Measurements from ENCODE around the gene UBASH3A. TPM values are rescaled to one million over a fixed set of nuclear protein-coding genes. Genes with fewer than 3 reads are reported as not detected.

Gene UBASH3A
- total and polyA plus RNA-seq, 2 donors (not counting 1 experiment from before 2014, with no cell fraction given), result not detected

- Histone ChIP-seq H3K4me2 (ENCODE audit: extremely low read depth, insufficient read depth, low read length) (no peak overlapping the region), H3K36me3 (ENCODE audit: control insufficient read depth, insufficient read depth, low read length) (no peaks in the 10 kb centered on the region), H2AFZ (ENCODE audit: low read length) (no peak overlapping the region), H3K27me3 (ENCODE audit: control insufficient read depth, insufficient read depth, low read length) (peaks cover 11% of the 10 kb centered on the region), H3K4me1 (ENCODE audit: control insufficient read depth, extremely low read depth, insufficient read depth, low read length) (no peaks in the 10 kb centered on the region), H3K79me2 (ENCODE audit: control insufficient read depth, insufficient read depth, low read length) (no peaks in the 10 kb centered on the region), H3K9me3 (ENCODE audit: control insufficient read depth, insufficient read depth, low read depth, low read length) (no peaks in the 10 kb centered on the region), H4K20me1 (ENCODE audit: control insufficient read depth, extremely low read depth, insufficient read depth, low read length) (no peaks in the 10 kb centered on the region), H3K27ac (ENCODE audit: insufficient read depth, low read length) (no peak overlapping the region), H3K9ac (ENCODE audit: insufficient read depth, low read length) (no peak overlapping the region), H3K4me3 (replicated peaks in 1 of 4; ENCODE audit: control extremely low read depth in 1 of 4, insufficient read depth in 1 of 4, low read depth in 3 of 4, low read length in 4 of 4) (no peak overlapping the region)
- no peak for DNase-seq (ENCODE audit: low read depth in 2 of 2)
- no peak for TF ChIP-seq CTCF (conservative IDR thresholded peaks at IDR 0.05 in 1 of 2, IDR thresholded peaks at IDR 0.05 in 1 of 2; ENCODE audit: low read depth in 1 of 2, low read length in 2 of 2)
- TF ChIP-seq EZH2 (IDR thresholded peaks at IDR 0.05; ENCODE audit: low read length, missing control alignments), result no peak
Measured at GRCh38 chr21:42484966-42485365, 81.3 kb downstream of the UBASH3A start.

GRCh38 chr21:42486072-42486471, 82.4 kb downstream of the UBASH3A start:
- TF ChIP-seq EZH2 (IDR thresholded peaks at IDR 0.05; ENCODE audit: low read length, missing control alignments), result no peak
- no peak for TF ChIP-seq CTCF (conservative IDR thresholded peaks at IDR 0.05 in 1 of 2, IDR thresholded peaks at IDR 0.05 in 1 of 2; ENCODE audit: low read depth in 1 of 2, low read length in 2 of 2)
- no peak overlapping the region for H3K9ac ChIP-seq (ENCODE audit: insufficient read depth, low read length)
- H3K4me1 ChIP-seq (ENCODE audit: control insufficient read depth, extremely low read depth, insufficient read depth, low read length), result no peaks in the 10 kb centered on the region
- H3K27me3 ChIP-seq (ENCODE audit: control insufficient read depth, insufficient read depth, low read length), result peaks cover 11% of the 10 kb centered on the region
- no peaks in the 10 kb centered on the region for H3K9me3 ChIP-seq (ENCODE audit: control insufficient read depth, insufficient read depth, low read depth, low read length)
- no peak overlapping the region for H3K27ac ChIP-seq (ENCODE audit: insufficient read depth, low read length)
- H4K20me1 ChIP-seq (ENCODE audit: control insufficient read depth, extremely low read depth, insufficient read depth, low read length), result no peaks in the 10 kb centered on the region
- no peak overlapping the region for H2AFZ ChIP-seq (ENCODE audit: low read length)
- no peak overlapping the region for H3K4me2 ChIP-seq (ENCODE audit: extremely low read depth, insufficient read depth, low read length)
- no peak overlapping the region for H3K4me3 ChIP-seq (replicated peaks in 1 of 4; ENCODE audit: control extremely low read depth in 1 of 4, insufficient read depth in 1 of 4, low read depth in 3 of 4, low read length in 4 of 4)
- H3K36me3 ChIP-seq (ENCODE audit: control insufficient read depth, insufficient read depth, low read length), result no peaks in the 10 kb centered on the region
- no peaks in the 10 kb centered on the region for H3K79me2 ChIP-seq (ENCODE audit: control insufficient read depth, insufficient read depth, low read length)
- DNase-seq (ENCODE audit: low read depth in 2 of 2), result no peak

GRCh38 chr21:42486531-42486930, 82.8 kb downstream of the UBASH3A start:
- Histone ChIP-seq H3K27me3 (ENCODE audit: control insufficient read depth, insufficient read depth, low read length) (peaks cover 11% of the 10 kb centered on the region), H3K4me2 (ENCODE audit: extremely low read depth, insufficient read depth, low read length) (no peak overlapping the region), H3K27ac (ENCODE audit: insufficient read depth, low read length) (no peak overlapping the region), H3K9ac (ENCODE audit: insufficient read depth, low read length) (no peak overlapping the region), H3K9me3 (ENCODE audit: control insufficient read depth, insufficient read depth, low read depth, low read length) (no peaks in the 10 kb centered on the region), H4K20me1 (ENCODE audit: control insufficient read depth, extremely low read depth, insufficient read depth, low read length) (no peaks in the 10 kb centered on the region), H3K4me1 (ENCODE audit: control insufficient read depth, extremely low read depth, insufficient read depth, low read length) (no peaks in the 10 kb centered on the region), H3K36me3 (ENCODE audit: control insufficient read depth, insufficient read depth, low read length) (no peaks in the 10 kb centered on the region), H3K4me3 (replicated peaks in 1 of 4; ENCODE audit: control extremely low read depth in 1 of 4, insufficient read depth in 1 of 4, low read depth in 3 of 4, low read length in 4 of 4) (no peak overlapping the region), H3K79me2 (ENCODE audit: control insufficient read depth, insufficient read depth, low read length) (no peaks in the 10 kb centered on the region), H2AFZ (ENCODE audit: low read length) (no peak overlapping the region)
- no peak for DNase-seq (ENCODE audit: low read depth in 2 of 2)
- TF ChIP-seq CTCF (conservative IDR thresholded peaks at IDR 0.05 in 1 of 2, IDR thresholded peaks at IDR 0.05 in 1 of 2; ENCODE audit: low read depth in 1 of 2, low read length in 2 of 2) (no peak), EZH2 (IDR thresholded peaks at IDR 0.05; ENCODE audit: low read length, missing control alignments) (no peak)
